Testis (tissue), 2 donors: ENCODE results near the gene LEO1.

ENCODE experiments used
- POLR2A ChIP-seq: fragments of 450-650 bp; IDR thresholded peaks from one replicate; pipeline ENCODE4 v1.6.1; 2017; ENCODE audit warnings: antibody characterized with exemption, mild to moderate bottlenecking, moderate library complexity
- TF ChIP-seq, protein P1 (sequence below), 3 experiments: fragments of 450-650 bp in 2 of 3; fragments of 200-600 bp in 1 of 3; sonication (generic) in 1 of 3; IDR thresholded peaks; one replicate each; pipeline ENCODE4 v1.5.1; 2016 to 2019; ENCODE audit warnings: antibody characterized with exemption in 3 of 3, mild to moderate bottlenecking in 2 of 3, moderate library complexity in 1 of 3

- no peak for TF ChIP-seq POLR2A
- TF ChIP-seq, protein P1, sequence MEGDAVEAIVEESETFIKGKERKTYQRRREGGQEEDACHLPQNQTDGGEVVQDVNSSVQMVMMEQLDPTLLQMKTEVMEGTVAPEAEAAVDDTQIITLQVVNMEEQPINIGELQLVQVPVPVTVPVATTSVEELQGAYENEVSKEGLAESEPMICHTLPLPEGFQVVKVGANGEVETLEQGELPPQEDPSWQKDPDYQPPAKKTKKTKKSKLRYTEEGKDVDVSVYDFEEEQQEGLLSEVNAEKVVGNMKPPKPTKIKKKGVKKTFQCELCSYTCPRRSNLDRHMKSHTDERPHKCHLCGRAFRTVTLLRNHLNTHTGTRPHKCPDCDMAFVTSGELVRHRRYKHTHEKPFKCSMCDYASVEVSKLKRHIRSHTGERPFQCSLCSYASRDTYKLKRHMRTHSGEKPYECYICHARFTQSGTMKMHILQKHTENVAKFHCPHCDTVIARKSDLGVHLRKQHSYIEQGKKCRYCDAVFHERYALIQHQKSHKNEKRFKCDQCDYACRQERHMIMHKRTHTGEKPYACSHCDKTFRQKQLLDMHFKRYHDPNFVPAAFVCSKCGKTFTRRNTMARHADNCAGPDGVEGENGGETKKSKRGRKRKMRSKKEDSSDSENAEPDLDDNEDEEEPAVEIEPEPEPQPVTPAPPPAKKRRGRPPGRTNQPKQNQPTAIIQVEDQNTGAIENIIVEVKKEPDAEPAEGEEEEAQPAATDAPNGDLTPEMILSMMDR (IDR thresholded peaks at IDR 0.05) = no peak
Observed at GRCh38 chr15:51926809-51927208, 44.8 kb downstream of the LEO1 start.
